Measurements from ENCODE around the gene MTHFSD. TPM values are rescaled to one million over a fixed set of nuclear protein-coding genes. Genes with fewer than 3 reads are reported as not detected.

Gene MTHFSD
- total and polyA plus RNA-seq, 2 of the 8 experiments (the other 6 are each of a cell fraction or from before 2014, with no cell fraction given) = 7.1 to 9.8 TPM

- no peak overlapping the region for H3K56ac ChIP-seq (replicated peaks; ENCODE audit: insufficient read length, low read depth, low read length)
- H3K9me3 ChIP-seq (ENCODE audit: insufficient read depth in 2 of 2, low read depth in 1 of 2, low read length in 1 of 2) = no peaks in the 10 kb centered on the region; a peak in 1 of 4 replicates
- ChIA-PET POLR2A (ENCODE audit: partially characterized antibody) (no interaction called here), CTCF (ENCODE audit: partially characterized antibody) (interaction anchor here (0.5 to 1.6 kb wide), 8 partner anchors 42 to 836 kb away, joined by 3 to 5 read pairs (median 4); no protein-coding TSS in a partner anchor)
- no peak overlapping the region for H3K18ac ChIP-seq (ENCODE audit: extremely low read depth, low read length)
- H3K23me2 ChIP-seq (ENCODE audit: low read depth, low read length) = peaks cover 4% of the 10 kb centered on the region; the same call in 1 of the 2 replicates
- H3K4me2 ChIP-seq (ENCODE audit: insufficient read depth in 1 of 2, low read depth in 2 of 2, low read length in 2 of 2) = no peak overlapping the region
- no peak overlapping the region for H3K4me3 ChIP-seq (ENCODE audit: extremely low read depth in 1 of 4, insufficient read depth in 2 of 4, low read depth in 3 of 4, low read length in 4 of 4)
- no peak overlapping the region for H2BK120ac ChIP-seq (replicated peaks; ENCODE audit: low read depth, low read length)
- no peak overlapping the region for H2AFZ ChIP-seq (ENCODE audit: low read length)
- H3K9ac ChIP-seq (replicated peaks in 1 of 4; ENCODE audit: extremely low read depth in 1 of 4, low read depth in 3 of 4, low read length in 3 of 4) = no peak overlapping the region
- no peaks in the 10 kb centered on the region; a peak in 1 of 4 replicates for H3K79me2 ChIP-seq (ENCODE audit: control insufficient read depth in 1 of 2, insufficient read depth in 2 of 2, low read length in 2 of 2)
- no peak overlapping the region for H3K23ac ChIP-seq (ENCODE audit: insufficient read length)
- DNase-seq (ENCODE audit: low read depth in 1 of 2, low spot score in 2 of 2) = no peak
- no peak overlapping the region for H2AK5ac ChIP-seq (ENCODE audit: low read depth, low read length)
- no peak overlapping the region for H2BK12ac ChIP-seq (ENCODE audit: low read depth, low read length)
- no peak overlapping the region for H2BK15ac ChIP-seq (ENCODE audit: low read length)
- TF ChIP-seq POLR2AphosphoS5 (IDR thresholded peaks at IDR 0.05; ENCODE audit: low read depth, low read length) (no peak), ZNF274 (IDR thresholded peaks at IDR 0.05; ENCODE audit: borderline replicate concordance, extremely low read depth, low read length) (no peak), SAP30 (IDR thresholded peaks at IDR 0.05; ENCODE audit: insufficient read depth, insufficient replicate concordance, low read length) (no peak), SP2 (IDR thresholded peaks at IDR 0.05; ENCODE audit: low read length) (no peak), TCF12 (IDR thresholded peaks at IDR 0.05; ENCODE audit: low read depth, low read length) (no peak), EP300 (IDR thresholded peaks at IDR 0.05; ENCODE audit: borderline replicate concordance in 1 of 2, low read depth in 2 of 2, low read length in 2 of 2) (no peak), FOSL1 (IDR thresholded peaks at IDR 0.05; ENCODE audit: insufficient read depth, low read depth, low read length) (no peak), SIRT6 (IDR thresholded peaks at IDR 0.05; ENCODE audit: low read length) (no peak)
- H3K4me1 ChIP-seq (replicated peaks in 1 of 4; ENCODE audit: control insufficient read depth in 3 of 4, insufficient read depth in 4 of 4, low read length in 3 of 4) = peaks cover 0 to 7% (median 3%) of the 10 kb centered on the region in 4 experiments; a peak in 4 of 7 replicates
- WGBS, 2 experiments (ENCODE audit: extremely low coverage in 1 of 2, insufficient coverage in 1 of 2, insufficient read length in 1 of 2, insufficient replicate concordance in 2 of 2, low coverage in 1 of 2, low lambda C conversion rate in 2 of 2, missing lambda C conversion rate in 1 of 2) = 86% methylated on average over 27 of the region's 28 CpGs; no CpG with 5 or more reads in 1 of the 2 experiments
- H4K8ac ChIP-seq (ENCODE audit: extremely low read depth, insufficient read depth, low read length) = no peak overlapping the region
- no peak overlapping the region for H3K14ac ChIP-seq (ENCODE audit: insufficient read length)
- no peak overlapping the region for H4K91ac ChIP-seq (replicated peaks; ENCODE audit: insufficient read length, low read length)
- no peak overlapping the region for H2BK5ac ChIP-seq (ENCODE audit: low read depth, low read length)
- FAIRE-seq = no peak
- no peak overlapping the region for H4K5ac ChIP-seq (ENCODE audit: insufficient read length, low read depth, low read length)
- H3K79me1 ChIP-seq (ENCODE audit: low read depth, low read length) = no peaks in the 10 kb centered on the region; the same call in 1 of the 2 replicates
- H3K27me3 ChIP-seq (replicated peaks in 1 of 4; ENCODE audit: control insufficient read depth in 3 of 4, extremely low read depth in 1 of 4, insufficient read depth in 3 of 4, low read length in 3 of 4) = peaks cover 0 to 15% (median 7%) of the 10 kb centered on the region in 4 experiments; a peak in 4 of 7 replicates
- no peak overlapping the region for H3K27ac ChIP-seq (ENCODE audit: low read depth, low read length)
- H2BK20ac ChIP-seq (ENCODE audit: low read length) = no peak overlapping the region
- H4K20me1 ChIP-seq (replicated peaks in 1 of 2; ENCODE audit: control insufficient read depth in 1 of 2, insufficient read depth in 2 of 2, low read length in 2 of 2) = no peaks in the 10 kb centered on the region
- H3K4ac ChIP-seq (replicated peaks; ENCODE audit: insufficient read length, low read depth, low read length) = no peak overlapping the region
- no peaks in the 10 kb centered on the region for H3K36me3 ChIP-seq (ENCODE audit: control insufficient read depth in 2 of 4, insufficient read depth in 4 of 4, low read length in 3 of 4)
Observed at GRCh38 chr16:86558355-86559193, 3.5 kb upstream of the MTHFSD start.

Measured in H1 (cell line).